A549 (cell line): ENCODE results near the gene HSD3B7.
A peak's percentile ranks its signal among the peaks of the same experiment; 100 is the strongest.

ENCODE experiments used
- CBX2 ChIP-seq: fragments of 200-600 bp; sonication (generic); IDR thresholded peaks from 2 replicates; pipeline ENCODE4 v1.6.1; 2016; ENCODE audit warnings: low read depth, mild to moderate bottlenecking, borderline replicate concordance
- CEBPB ChIP-seq, 2 experiments: fragments of >200 bp in 1 of 2; sonication (Bioruptor Twin) in 1 of 2; formaldehyde crosslinking in 1 of 2; IDR thresholded peaks; 2 replicates each; pipeline ENCODE4 v1.6.1; 2012 to 2016
- CTCF ChIP-seq: fragments of >200 bp; sonication (Bioruptor Twin); formaldehyde crosslinking; IDR thresholded peaks from 3 replicates; pipeline ENCODE4 v1.5.1; 2016
- JUN ChIP-seq, 2 experiments: fragments of >200 bp; sonication (Bioruptor Twin); formaldehyde crosslinking; IDR thresholded peaks; 2 replicates in 1 of 2; 3 replicates in 1 of 2; pipeline ENCODE4 v1.6.1; 2016 to 2017
- MAX ChIP-seq: IDR thresholded peaks from 2 replicates; pipeline ENCODE4 v1.6.1; 2012
- MAZ ChIP-seq: fragments of 150-350 bp; IDR thresholded peaks from 2 replicates; pipeline ENCODE4 v1.6.1; 2014; ENCODE audit warnings: antibody characterized with exemption, low read depth, low read length, borderline replicate concordance
- NPAS2 ChIP-seq: fragments of 250-450 bp; sonication (Bioruptor Pico); IDR thresholded peaks from 2 replicates; pipeline ENCODE4 v1.8.0; 2022; ENCODE audit warnings: mild to moderate bottlenecking, moderate library complexity, borderline replicate concordance
- PHF8 ChIP-seq: fragments of 200-600 bp; sonication (generic); IDR thresholded peaks from 2 replicates; pipeline ENCODE4 v1.6.1; 2016; ENCODE audit warnings: low read depth, mild to moderate bottlenecking, antibody characterized with exemption, moderate library complexity, borderline replicate concordance
- POLR2A ChIP-seq: IDR thresholded peaks from 2 replicates; pipeline ENCODE4 v1.6.1; 2012; ENCODE audit warnings: mild to moderate bottlenecking, low read length
- REST ChIP-seq: fragments of 200-600 bp; sonication (generic); IDR thresholded peaks from 2 replicates; pipeline ENCODE4 v1.6.1; 2016; ENCODE audit warnings: antibody characterized with exemption, mild to moderate bottlenecking, moderate library complexity
- RNF2 ChIP-seq: fragments of 200-600 bp; sonication (generic); IDR thresholded peaks from 2 replicates; pipeline ENCODE4 v1.6.1; 2016; ENCODE audit warnings: low read depth, mild to moderate bottlenecking, antibody characterized with exemption, moderate library complexity, borderline replicate concordance
- TFCP2L1 ChIP-seq: fragments of 250-450 bp; sonication (Bioruptor Pico); IDR thresholded peaks from 2 replicates; pipeline ENCODE4 v1.5.0; 2021; ENCODE audit warnings: mild to moderate bottlenecking
- ZFP36 ChIP-seq: fragments of 450-650 bp; IDR thresholded peaks from 2 replicates; pipeline ENCODE4 v1.6.1; 2014; ENCODE audit warnings: borderline replicate concordance; ENCODE audit not compliant: partially characterized antibody

- TF ChIP-seq PHF8: no peak
- TF ChIP-seq JUN (IDR thresholded peaks at IDR 0.05): no peak
- TF ChIP-seq MAZ: no peak
- no peak for TF ChIP-seq CTCF
- no peak for TF ChIP-seq POLR2A
- TF ChIP-seq MAX: no peak
- no peak for TF ChIP-seq RNF2
- TF ChIP-seq ZFP36: peak; percentile 5
- no peak for TF ChIP-seq REST
- TF ChIP-seq CBX2: no peak
- TF ChIP-seq TFCP2L1: no peak
- TF ChIP-seq CEBPB (IDR thresholded peaks at IDR 0.05): no peak
- TF ChIP-seq NPAS2 (CRISPR knock-in tag): no peak
Observed at GRCh38 chr16:31005350-31006085, 20.5 kb downstream of the HSD3B7 start.
